Kidney tubule cell (primary cell): Measurements from ENCODE around the gene ZNF674.
"Not testable (repeated sequence)": the region's sequence is repeated elsewhere in the genome, so short reads cannot be mapped to it uniquely, and the experiment has no call there.

Experiments used
- DNase-seq: peaks from one replicate; pipeline ENCODE4 v3.0.0-alpha.2; 2018; ENCODE audit warnings: low spot score

Gene ZNF674

DNA sequence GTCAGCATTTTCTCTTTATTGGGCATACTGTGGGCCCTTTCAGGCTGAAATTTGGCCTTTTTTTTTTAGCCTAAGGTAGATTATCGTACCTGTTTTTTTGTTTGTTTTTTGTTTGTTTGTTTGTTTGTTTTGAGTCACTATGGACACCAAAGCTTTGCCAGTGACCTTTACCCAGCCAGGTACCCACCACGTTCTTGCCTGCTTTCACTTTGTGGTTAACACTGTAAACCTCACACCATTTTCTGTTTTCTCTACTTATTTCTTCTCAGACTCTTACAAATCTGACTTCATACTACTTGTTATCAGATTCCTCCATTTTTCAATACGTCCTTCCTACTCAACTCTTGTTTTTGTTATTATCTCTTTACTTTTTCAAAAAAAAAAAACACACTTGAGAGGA lies 81.5 kb downstream of the ZNF674 start:
- no peak for DNase-seq

DNA sequence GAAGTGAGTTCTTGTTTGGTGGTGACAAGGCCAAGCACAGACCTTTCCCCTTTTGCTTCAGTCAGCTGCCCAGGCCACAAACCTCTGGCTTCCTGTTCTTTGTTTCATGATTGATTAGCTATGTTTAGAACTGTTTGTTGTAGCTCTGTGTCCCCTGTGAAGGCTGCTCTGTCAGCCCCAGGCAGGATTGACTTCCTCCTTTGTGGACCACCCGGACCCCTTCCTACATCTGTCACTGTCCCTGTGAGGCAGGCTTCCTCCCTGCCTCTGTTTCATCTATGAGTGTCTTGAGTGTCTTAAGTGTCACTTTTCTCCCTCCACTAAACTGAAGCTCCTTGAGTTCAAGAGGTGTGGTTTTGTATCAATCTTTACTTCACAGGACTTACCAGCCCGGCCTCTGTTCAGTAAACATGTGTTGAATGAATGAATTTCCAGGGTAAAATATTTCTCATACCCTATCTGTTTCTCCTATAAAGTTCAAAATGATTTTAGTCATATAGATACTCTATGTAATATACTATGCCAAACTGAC lies 83.5 kb downstream of the ZNF674 start:
- DNase-seq, result no peak

GRCh38 chrX:46460801-46461659 lies 84.2 kb downstream of the ZNF674 start:
- not testable (repeated sequence) for DNase-seq

- DNase-seq, result no peak
Measured at GRCh38 chrX:46459603-46460002, 85.6 kb downstream of the ZNF674 start.

DNA sequence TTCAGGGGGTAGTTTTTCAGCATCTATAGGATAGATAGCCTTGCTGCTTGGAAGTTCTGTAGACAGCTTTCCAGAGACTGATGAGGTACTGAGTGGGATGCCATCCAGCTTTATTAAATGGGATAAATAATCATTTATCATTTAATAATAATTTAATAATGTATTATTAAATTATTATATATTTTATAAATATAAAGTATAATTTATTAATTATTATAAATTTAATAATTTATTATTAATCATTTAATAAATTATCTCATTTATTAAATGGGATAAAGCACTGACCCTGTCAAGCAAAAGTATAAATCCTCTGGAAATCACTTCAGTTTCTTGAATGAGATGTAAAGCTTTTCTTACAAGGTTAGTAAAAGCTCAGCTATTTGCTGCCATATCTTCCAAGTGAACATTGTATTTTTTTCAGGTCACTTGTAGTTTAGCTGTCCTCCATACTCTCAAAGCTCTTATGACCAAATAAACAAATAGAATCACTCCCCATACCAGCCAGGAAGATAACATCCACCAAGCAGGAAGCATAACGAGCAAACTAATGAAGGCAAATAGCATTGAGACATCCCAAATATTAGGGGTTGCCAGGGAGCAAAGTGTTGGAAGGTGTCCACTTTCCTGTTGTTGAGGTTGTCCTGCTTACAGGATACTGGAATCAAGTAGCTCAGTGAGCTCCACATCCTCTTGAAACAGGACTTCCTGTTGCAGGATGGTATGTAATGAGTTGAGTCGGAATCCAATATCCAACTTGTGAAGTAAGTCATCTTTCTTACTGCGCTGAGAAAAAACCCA lies 88.9 kb downstream of the ZNF674 start:
- no peak for DNase-seq
